ENCODE results near the gene CA6.
"Not testable (repeated sequence)": the region's sequence is repeated elsewhere in the genome, so short reads cannot be mapped to it uniquely, and the experiment has no call there.

CA6 gene

DNA sequence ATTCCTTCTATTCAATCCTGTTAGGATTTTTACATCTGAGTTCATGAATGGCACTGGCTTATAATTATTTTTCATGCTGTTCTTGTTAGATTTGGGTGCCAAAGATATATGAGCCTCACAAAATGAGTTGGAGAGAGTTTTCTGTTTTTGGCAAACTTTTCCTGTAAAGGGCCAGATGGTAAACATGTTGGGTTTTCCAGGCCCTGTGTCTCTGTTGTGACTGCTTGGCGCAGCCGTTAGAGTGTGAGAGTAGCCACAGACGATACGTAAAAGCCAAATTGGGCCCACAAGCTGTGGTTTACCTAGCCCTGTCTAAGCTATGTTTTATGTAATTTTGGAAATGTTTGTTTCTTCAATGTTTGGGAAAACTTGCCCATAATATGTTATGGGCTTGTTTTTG is 15.6 kb upstream of the CA6 start:
- peak in 1 of 2 donors; percentile 21 for DNase-seq

DNA sequence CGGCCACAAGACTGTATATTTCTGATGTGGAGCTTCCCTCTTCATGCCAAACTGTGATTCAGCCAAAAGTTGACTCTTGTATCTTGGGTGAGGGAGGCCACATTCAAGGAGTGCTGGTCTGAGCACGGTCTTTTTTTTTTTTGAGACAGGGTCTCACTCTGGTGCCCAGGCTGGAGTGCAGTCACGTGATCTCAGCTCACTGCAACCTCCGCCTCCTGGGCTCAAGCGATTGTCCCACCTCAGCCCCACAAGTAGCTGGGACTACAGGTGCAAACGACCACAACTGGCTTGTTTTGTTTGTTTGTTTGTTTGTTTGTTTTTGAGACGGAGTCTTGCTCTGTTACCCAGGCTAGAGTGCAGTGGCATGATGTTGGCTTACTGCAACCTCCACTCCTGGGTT is 8.6 kb upstream of the CA6 start:
- DNase-seq: not testable (repeated sequence)

DNA sequence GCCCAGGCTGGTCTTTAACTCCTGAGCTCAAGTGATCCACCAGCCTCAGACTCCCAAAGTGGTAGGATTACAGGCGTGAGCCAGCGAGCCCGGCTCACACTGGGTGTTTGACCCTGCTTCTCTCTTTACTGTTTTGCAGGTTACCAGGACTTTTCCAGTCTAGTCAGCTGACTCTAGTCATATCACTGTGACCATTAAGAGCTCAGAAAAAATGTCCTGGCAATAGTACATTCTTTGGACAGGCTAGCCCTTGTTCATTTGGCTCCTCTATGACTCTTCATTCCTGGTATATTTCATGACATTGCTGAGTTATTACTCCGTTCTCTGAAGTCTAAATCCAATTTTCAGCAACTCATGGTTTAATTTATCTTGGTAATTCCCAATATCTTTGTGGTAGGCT is 8.0 kb upstream of the CA6 start:
- no peak for DNase-seq

DNA sequence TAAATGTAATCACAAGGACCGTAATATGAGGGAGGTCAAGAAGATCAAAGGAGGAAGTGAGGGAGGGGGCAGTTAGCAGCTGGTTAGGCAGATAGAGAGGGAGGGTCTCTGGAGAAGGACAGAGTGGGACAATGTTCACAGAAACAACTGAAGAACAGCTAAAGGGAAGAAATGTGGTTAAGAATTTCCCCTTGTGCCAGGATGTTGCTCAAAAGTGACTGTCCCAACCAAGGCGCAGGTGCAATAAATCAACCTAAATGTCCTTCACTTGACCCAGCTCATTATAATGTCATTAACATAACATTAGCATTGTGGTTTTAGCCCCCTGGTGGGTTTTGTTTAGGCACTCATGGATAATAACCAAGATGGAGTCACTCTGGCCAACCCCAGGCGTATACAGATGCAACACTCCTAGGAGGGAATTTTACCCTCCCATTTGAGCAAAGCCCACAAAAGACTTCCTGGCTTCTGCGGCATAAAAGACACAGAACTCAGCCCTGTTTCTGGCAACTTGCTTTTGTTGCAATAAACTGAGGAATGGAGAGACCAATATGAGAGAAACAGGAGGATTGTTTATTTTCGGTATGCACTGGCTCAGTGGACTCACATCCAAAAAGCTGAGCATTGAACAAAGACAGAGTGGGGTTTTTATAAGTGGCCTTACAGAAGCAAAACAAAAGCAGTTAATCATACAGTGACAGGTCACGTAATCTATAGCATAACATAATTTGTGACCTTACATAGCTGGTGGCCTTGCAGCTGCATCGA is 7.3 kb upstream of the CA6 start:
- no peak for DNase-seq

DNA sequence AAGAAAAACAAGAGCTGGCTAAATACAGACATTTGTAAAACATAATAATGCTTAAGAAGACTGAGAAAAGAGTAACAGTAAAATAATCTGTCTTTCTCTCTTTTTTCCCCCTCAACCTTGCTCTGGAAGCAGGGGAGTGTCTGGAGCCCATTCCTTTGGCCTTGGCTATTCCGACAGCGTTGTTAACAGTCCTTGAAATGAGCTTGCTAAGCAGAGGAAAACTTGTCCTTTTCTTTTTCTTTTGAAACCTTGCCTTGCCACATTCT is 6.7 kb upstream of the CA6 start:
- DNase-seq: no peak

DNA sequence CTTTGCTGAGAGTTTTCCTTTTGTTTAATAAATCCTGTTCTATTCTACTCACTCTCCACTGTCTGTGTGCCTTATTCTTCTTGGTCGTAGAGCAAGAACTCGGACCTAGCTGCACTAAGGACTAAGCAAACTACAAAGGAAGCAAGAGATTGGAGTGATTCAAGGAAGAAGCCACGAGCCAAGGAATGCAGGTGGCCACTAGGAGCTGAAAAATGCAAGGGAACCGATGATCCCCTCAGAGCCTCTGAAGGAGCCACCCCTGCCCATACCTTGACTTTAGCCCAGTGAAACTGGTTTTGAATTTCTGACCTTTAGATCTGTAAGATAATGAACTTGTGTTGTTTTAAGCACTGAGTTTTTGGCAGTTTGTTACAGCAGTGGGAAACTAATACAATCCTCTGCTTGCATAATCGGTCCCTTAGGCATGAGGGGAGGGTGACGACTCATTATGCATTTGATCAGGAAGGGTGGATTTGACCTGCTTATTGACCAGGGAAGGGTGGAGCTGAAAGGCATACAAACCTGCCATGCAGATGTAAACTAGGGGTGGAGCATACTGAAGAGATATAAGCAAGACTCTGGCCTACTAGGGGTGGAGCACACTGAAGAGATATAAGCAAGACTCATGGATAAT is 6.2 kb upstream of the CA6 start:
- DNase-seq: no peak

DNA sequence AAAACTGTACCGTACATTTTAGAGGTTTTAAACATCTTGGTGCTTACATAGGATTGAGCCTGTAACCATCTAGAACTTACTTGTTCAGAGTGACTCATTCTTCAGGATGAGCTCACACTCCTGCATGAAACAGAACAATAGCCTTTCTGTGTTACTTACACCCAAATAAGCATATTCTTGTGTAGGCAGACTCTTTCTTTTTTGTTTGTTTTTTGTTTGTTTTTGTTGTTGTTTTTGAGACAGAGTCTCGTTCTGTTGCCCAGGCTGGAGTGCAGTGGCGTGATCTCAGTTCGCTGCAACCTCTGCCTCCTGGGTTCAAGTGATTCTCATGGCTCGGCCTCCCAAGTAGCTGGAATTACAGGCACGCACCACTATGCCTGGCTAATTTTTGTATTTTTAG is 3.8 kb upstream of the CA6 start:
- no peak for DNase-seq

DNA sequence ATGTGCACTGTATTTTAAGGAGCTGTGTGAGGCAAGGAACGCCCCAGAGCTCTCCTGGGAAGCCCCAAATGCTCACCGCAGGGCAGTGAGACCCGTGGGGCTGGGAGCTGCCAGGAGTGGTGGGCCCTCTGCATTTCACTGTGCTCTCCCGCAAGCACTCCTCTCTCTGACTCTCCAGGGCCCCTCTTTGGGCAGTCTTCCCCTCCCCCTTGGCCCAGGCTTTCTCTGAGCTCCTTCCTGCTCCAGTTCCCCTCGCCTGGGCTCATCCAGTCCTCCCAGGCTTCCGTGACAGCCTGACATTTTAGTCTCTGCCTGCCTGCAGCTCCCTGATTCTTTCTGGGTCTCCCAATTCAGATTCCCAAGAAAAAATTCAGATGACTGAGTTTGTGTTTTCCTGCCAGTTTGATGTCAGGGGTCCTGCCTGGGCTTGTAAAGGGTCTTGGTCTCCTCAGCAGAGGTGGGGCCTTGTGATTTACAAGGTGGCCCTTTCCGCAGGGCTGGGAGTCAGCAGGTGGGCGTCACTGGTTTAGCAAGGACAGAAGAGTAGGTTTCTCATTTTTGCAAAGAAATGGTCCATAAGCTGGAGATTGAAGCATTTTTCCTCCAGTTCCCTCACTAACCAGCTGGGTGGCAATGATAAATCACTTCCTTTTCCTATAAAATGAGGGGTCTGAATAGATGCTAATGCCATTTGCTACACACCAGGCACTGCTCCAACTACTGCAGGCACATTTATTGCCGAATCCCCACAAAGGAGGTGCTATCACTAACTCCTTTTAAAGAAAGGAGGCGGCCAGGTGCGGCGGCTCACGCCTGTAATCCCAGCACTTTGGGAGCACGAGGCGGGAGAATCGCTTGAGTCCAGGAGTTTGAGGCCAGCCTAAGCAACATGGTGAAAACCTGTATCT is 1.9 kb upstream of the CA6 start:
- DNase-seq: no peak

DNA sequence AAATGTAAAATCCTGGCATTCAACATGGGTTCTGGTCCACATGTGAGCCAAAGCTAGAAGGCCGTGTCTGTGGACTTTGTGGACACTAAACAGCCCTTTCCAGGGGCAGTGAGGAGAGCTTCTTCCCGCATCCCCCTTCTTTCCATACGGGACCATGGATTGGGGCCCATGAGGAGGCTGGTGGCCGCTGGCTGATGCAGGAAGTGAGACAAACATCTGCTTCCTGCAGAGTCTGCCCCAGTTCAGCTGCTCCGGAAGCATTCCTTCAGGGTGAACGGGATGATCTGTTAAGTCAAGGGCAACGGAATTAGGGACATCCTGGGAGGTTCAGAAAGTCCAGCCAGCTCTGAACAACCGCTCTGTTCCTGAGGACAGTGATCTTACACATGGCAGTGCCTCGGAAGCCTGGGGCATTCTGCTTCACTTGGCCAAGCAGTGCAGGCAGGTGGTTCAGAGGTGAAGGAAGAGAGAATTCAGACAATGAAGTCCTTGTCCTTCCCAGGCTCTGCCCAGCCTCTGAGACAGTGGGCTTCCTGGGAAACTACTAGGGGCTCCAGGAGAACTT is 1.5 kb downstream of the CA6 start:
- DNase-seq: no peak

DNA sequence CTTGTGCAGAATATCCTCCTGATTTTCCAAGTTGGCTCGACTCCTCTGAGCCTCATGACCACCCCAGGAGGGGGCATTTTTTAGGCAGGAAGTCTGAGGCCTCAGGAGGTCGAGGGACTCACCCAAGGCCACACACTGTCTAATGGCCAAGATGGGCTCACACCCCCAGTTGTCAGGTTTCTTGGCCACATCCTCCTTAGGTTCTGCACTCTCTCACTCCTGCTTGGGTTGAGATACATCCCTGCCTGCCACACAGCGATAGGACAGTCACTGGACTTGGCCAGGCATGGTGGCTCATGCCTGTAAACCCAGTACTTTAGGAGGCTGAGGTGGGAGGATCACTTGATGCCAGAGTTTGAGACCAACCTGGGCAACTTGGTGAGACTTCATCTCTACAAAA is 4.6 kb downstream of the CA6 start:
- no peak for DNase-seq

DNA sequence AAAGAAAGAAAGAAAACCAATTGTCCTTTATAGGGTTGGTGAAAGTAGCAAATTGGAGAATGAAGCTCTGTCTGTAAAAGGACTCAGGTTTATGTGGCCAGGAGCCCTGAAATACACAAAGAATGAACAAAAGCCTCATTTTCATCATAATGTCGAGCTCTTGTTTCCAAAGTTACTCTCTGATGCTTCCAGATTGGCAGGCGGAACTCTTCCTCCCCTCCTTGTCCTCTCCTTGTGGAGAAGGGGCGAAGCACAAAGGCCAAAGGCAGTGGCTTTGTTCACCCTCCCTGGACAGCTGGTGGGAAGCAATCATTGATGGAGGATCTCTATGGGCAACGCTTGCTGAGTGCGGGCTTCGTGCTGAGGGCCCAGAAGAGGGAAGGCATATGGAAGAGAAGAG is 5.6 kb downstream of the CA6 start:
- no peak for DNase-seq

DNA sequence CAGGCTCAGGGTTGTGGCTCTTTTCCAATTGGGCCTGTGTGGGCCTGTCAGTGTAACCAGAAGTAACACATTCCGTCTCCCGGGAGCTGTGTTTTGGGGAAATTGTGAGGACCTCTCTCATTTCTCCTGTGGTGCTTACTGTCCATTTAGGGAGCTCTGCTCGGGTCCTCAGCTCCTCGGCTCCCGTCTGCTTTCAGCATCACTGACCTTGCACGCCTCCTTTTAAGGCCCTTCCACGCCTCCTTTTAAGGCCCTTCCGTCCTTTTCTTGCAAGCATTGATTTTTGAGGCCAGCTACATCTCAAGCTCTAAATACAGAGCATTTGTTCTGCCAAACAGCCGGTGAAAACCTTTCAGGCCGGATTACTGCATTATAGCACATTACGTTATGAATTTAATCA is 9.7 kb downstream of the CA6 start:
- no peak for DNase-seq

DNA sequence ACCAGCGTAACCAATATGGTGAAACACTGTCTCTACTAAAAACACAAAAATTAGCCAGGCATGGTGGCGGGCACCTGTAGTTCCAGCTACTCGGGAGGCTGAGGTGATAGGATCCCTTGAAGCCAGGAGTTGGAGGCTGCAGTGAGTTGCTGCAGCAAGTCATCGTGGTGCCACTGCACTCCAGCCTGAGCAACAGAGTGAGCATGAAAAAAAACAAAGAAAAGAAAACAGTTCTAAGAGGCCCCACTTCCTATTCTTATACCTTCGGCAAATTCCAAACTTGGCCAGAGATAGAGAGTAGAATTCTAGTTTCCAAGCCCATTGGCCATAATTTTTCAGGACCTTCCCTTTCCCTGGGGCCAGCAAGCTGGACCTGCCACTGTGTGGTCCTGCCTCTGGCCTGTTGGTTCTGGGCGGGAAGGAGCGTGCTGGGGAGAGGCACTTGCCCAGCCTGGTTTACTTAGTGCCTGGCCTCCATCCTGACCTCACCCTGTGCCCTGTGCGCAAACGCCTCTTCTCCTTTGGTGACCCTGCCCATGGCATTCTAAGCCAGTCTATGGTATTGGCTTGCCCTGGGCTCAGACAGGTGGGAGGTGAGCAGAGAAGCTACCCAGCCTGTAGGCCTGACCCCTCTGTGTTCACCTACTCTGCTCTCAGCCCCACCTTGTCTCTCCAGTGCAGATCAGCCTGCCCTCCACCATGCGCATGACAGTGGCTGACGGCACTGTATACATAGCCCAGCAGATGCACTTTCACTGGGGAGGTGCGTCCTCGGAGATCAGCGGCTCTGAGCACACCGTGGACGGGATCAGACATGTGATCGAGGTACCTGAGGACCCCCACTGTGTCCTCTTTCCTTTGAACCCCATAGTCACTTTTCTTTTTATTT is 11.0 kb downstream of the CA6 start:
- no peak for DNase-seq

DNA sequence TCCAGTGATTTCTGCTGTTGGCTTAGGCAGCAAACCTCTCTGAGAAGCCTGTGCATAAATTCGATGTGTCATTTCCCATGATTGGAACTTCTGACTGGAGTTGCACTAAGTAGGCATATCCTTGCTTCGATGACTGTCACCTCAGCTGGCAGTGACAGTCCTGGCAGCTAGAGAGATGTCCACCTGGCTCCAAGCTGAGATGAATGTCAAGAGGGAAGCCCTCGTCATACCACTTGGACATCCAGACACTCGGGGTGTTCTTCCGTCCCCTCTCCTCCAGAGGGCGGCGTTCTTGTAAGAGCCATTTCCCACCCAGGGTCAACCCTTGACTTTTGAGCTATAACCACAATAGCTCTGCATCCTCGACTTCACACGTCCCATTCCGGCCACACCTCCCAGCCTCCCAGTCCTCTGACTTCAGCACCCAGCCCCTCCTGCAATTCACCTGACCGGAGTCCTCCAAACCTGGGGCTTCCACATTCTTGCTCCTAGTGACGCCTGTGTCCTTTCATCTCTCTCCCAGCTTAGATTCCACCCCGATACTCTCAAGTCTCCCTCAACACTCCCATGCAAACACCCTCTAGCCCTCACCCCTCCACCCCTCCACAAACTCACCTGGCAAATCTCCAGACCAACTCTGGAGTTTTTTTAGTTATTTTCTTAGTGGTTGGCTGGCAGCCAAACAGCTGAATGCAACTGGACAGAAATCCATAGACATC is 17.3 kb downstream of the CA6 start:
- peak; percentile 40 to 47 for DNase-seq

DNA sequence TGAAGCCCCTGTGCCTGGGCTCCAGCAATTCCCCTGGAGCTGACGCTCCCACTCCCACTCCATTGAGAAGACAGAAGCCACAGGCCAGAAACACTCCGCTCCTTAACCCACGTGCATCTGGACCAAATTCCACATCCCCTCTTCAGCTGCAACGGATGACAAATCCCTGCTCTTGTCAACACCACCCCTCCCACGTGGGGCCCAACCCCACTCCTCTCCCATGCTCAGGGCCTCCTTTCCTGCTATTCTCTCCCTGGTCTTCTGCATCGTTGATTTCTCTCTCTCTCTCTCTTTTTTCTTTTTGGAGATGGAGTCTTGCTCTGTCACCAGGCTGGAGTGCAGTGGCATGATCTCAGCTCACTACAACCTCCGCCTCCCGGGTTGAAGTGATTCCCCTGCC is 18.3 kb downstream of the CA6 start:
- DNase-seq: no peak

DNA sequence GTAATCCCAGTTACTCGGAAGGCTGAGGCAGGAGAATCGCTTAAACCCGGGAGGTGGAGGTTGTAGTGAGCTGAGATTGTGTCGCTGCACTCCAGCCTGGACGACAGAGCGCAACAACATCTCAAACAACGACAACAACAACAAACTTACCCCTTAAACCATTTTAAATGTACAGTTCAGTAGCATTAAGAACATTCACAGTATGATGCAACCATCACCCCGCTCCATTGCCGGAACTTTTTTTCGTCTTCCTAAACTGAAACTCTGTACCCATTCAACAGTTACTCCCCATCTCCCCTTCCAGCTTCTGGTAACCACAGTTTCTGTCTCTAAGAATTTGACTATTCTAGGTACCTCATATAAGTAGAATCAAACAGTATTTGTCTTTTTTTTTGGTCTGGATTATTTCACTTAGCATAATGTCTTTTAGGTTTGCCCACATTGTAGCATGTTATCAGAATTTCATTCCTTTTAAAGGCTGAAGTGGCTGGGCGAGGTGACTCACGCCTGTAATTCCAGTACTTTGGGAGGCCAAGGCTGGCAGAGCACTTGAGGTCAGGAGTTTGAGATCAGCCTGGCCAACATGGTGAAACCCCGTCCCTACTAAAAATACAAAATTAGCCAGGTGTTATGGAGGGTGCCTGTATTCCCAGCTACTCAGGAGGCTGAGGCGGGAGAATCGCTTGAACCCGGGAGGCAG is 19.6 kb downstream of the CA6 start:
- DNase-seq: no peak

DNA sequence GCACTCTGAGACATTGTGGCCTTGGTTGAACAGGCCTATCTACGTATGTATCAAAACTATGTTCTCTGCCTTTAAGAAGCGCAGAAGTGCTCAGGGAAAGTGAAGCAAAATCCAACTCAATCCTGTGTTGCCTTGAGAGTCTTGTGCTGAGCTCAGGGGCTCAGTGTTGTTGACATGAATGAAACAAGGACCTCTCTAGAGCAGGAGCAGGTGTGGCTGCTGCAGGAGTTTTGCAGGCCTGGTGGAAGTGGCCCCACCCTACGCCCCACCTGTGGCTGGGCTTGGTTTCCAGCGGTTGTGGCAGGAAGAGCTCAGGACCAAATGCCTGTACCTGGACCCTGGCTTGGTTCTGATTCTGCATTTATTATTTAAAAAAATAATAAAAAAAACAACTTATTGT is 20.9 kb downstream of the CA6 start:
- no peak for DNase-seq

DNA sequence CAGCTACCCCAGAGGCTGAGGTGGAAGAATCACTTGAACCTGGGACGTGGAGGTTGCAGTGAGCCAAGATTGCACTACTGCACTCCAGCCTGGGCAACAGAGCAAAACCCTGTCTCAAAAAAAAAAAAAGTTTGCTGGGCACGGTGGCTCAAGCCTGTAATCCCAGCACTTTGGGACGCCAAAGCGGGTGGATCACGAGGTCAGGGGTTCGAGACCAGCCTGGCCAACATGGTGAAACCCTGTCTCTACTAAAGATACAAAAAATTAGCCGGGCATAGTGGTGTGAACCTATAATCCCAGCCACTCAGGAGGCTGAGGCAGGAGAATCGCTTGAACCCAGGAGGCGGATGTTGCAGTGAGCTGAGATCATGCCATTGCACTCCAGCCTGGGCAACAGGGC is 23.2 kb downstream of the CA6 start:
- DNase-seq: not testable (repeated sequence)

DNA sequence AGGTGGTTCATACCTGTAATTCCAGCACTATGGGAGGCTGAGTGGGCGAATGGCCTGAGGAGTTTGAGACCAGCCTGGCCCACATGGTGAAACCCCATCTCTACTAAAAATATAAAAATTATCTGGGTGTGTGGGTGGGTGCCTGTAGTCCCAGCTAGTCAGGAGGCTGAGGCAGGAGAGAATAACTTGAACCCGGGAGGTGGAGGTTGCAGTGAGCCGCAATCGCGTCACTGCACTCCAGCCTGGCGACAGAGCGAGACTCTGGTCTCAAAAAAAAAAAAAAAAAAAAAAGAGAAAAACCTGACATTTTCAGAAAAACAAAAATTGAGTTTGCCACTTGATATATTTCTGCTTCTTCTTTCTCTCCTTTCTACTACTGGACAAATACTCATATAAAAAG is 24.3 kb downstream of the CA6 start:
- DNase-seq: no peak

DNA sequence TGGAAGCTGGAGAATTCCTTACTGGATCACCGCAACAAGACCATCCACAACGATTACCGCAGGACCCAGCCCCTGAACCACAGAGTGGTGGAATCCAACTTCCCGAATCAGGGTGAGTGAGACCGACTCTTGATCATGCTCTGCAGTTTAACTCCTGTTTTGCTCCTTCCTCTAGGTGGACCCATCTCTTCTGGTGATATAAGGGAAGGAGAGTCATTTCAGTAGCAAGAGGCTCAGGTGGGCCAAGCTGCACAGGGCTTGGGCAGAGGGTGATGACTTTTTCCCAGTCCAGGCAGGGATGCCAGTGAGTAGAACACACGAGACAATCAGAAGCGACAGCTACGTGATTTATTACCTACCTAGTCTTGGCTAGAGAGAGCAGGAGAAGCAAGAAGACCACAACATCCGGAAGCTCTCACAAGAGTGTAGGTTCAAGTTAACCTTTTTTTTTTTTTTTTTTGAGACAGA is 25.2 kb downstream of the CA6 start:
- peak; percentile 22 to 61 for DNase-seq

DNA sequence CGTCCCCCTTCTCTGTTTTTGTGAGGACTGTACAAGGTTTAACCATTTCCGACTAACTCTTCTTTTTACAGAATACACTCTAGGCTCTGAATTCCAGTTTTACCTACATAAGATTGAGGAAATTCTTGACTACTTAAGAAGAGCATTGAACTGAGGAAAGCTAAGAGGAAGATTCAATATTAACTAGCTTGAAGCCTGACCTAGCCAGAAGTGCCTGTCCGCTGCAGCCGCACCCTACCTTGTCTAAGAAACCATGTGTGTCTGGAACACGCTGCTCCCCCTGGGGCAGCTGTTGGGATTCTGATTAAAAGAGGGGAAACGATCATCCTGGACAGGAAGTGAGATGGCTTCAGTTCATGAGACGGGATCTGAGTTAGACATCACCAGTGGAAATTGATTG is 28.9 kb downstream of the CA6 start:
- no peak for DNase-seq
